Measurements from ENCODE around the gene ATP8A2.

DNA sequence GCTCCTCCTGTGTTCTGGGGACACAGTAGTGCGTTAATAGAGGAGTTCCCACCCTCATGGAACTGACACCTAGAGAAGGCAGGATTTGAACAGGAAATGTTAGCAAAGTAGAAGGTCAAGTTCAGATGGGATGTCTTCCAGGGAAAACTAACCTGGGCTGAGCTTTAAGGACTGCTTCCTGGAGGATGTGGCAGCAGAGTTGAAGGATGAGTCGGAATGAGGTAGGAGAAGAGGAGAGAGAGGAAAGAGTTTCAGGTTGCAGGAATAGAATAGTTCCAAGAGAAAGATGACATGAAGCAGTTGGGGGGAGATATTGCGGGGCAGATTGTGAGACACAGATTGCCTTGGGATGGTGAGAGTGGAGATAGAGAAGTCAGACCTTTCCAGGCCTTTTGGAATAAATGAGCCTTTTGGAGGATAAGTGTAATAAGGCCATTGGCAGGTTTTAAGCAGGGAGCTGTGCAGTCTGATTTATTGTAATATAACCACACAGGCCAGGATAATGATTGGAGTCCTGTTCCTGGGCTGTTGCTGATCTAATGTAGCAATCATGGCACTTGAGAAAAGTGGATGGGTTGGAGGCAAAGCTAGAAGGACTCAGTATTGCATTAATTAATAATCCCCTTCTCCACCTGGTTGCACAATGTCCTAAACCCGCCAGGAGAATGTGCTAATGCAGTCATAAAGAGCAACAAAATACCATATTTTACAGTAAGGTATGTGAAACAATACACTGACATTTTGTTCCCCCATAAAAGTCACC is 474.6 kb downstream of the ATP8A2 start:
- no peak for TF ChIP-seq POLR2AphosphoS5 (IDR thresholded peaks at IDR 0.05; ENCODE audit: low read depth, low read length)
- TF ChIP-seq, protein P1, sequence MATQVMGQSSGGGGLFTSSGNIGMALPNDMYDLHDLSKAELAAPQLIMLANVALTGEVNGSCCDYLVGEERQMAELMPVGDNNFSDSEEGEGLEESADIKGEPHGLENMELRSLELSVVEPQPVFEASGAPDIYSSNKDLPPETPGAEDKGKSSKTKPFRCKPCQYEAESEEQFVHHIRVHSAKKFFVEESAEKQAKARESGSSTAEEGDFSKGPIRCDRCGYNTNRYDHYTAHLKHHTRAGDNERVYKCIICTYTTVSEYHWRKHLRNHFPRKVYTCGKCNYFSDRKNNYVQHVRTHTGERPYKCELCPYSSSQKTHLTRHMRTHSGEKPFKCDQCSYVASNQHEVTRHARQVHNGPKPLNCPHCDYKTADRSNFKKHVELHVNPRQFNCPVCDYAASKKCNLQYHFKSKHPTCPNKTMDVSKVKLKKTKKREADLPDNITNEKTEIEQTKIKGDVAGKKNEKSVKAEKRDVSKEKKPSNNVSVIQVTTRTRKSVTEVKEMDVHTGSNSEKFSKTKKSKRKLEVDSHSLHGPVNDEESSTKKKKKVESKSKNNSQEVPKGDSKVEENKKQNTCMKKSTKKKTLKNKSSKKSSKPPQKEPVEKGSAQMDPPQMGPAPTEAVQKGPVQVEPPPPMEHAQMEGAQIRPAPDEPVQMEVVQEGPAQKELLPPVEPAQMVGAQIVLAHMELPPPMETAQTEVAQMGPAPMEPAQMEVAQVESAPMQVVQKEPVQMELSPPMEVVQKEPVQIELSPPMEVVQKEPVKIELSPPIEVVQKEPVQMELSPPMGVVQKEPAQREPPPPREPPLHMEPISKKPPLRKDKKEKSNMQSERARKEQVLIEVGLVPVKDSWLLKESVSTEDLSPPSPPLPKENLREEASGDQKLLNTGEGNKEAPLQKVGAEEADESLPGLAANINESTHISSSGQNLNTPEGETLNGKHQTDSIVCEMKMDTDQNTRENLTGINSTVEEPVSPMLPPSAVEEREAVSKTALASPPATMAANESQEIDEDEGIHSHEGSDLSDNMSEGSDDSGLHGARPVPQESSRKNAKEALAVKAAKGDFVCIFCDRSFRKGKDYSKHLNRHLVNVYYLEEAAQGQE (IDR thresholded peaks at IDR 0.05; ENCODE audit: insufficient read depth in 1 of 2, low read depth in 2 of 2, low read length in 2 of 2), result no peak

Data from PFSK-1 (cell line).